Endodermal cell (in vitro differentiated cells): ENCODE measurements around the gene SRP72. TPM values are rescaled to one million over a fixed set of nuclear protein-coding genes. Genes with fewer than 3 reads are reported as not detected.

Experiments
- DNase-seq: peaks from one replicate; pipeline ENCODE4 v3.0.0-alpha.2; 2017
- H3K27ac ChIP-seq: 2 replicates; pipeline ENCODE4 v1.5.1; 2013; ENCODE audit warnings: mild to moderate bottlenecking, low read depth, low read length, moderate library complexity
- H3K27me3 ChIP-seq: 2 replicates; pipeline ENCODE4 v1.6.1; 2013; ENCODE audit warnings: mild to moderate bottlenecking, low read length, moderate library complexity; ENCODE audit not compliant: insufficient read depth, control insufficient read depth, poor library complexity, severe bottlenecking
- H3K36me3 ChIP-seq: 2 replicates; pipeline ENCODE4 v1.7.0; 2013; ENCODE audit warnings: mild to moderate bottlenecking, low read length, moderate library complexity; ENCODE audit not compliant: control insufficient read depth, insufficient read depth
- H3K4me1 ChIP-seq: one replicate; pipeline ENCODE4 v1.7.0; 2013; ENCODE audit warnings: low read length; ENCODE audit not compliant: control insufficient read depth, insufficient read depth
- H3K4me3 ChIP-seq: 2 replicates; pipeline ENCODE4 v1.5.1; 2013; ENCODE audit warnings: mild to moderate bottlenecking, low read length, moderate library complexity
- H3K9ac ChIP-seq: 2 replicates; pipeline ENCODE4 v1.6.1; 2013; ENCODE audit warnings: mild to moderate bottlenecking, low read length, moderate library complexity; ENCODE audit not compliant: poor library complexity, severe bottlenecking; ENCODE audit errors: extremely low read depth
- H3K9me3 ChIP-seq: 2 replicates; pipeline ENCODE4 v1.6.1; 2013; ENCODE audit warnings: mild to moderate bottlenecking, low read length, moderate library complexity; ENCODE audit not compliant: control insufficient read depth
- H3K27ac Mint-ChIP-seq: 2 replicates; pipeline ENCODE4 v1.8.0; 2020; ENCODE audit warnings: mixed read lengths
- H3K27me3 Mint-ChIP-seq: 2 replicates; pipeline ENCODE4 v1.8.0; 2021; ENCODE audit warnings: mild to moderate bottlenecking, mixed read lengths; ENCODE audit not compliant: insufficient read depth
- H3K36me3 Mint-ChIP-seq: 2 replicates; pipeline ENCODE4 v1.8.0; 2020; ENCODE audit warnings: low read depth, mixed read lengths
- H3K4me1 Mint-ChIP-seq: 2 replicates; pipeline ENCODE4 v1.8.0; 2020; ENCODE audit warnings: mixed read lengths
- H3K4me3 Mint-ChIP-seq: 2 replicates; pipeline ENCODE4 v1.8.0; 2020; ENCODE audit warnings: mild to moderate bottlenecking, moderate library complexity, mixed read lengths
- H3K9me3 Mint-ChIP-seq: 2 replicates; pipeline ENCODE4 v1.8.0; 2020; ENCODE audit warnings: mild to moderate bottlenecking, mixed read lengths
- WGBS, 2 experiments: methylation state at CpG; one replicate each; pipeline versions ENCODE4 v1.1.5 to v1.1.7; 2013; ENCODE audit warnings: missing lambda C conversion rate in 2 of 2, mixed read lengths in 1 of 2; ENCODE audit not compliant: insufficient coverage in 1 of 2, insufficient read length in 1 of 2; 5-methylcytosine and 5-hydroxymethylcytosine counted together
- total RNA-seq, 2 donors: library from RNA; stranded (reverse); fragmentation: NEBNext Ultra II Directional in 1 of 2; extraction: Animal tissue kit (Norgen Biotek cat#: 25700) in 1 of 2; gene quantifications; 2 replicates in 1 of 2; 3 replicates in 1 of 2; pipeline ENCODE4 v1.2.1, GENCODE V29; 2021
- TF ChIP-seq, protein P1 (sequence below): fragments of 200-600 bp; sonication (generic); conservative IDR thresholded peaks from 2 replicates; pipeline ENCODE4 v1.5.0; 2021; ENCODE audit warnings: antibody characterized with exemption, mild to moderate bottlenecking

SRP72 gene
- total RNA-seq, 2 donors from 2014 or later, result 123 to 134 TPM

DNA sequence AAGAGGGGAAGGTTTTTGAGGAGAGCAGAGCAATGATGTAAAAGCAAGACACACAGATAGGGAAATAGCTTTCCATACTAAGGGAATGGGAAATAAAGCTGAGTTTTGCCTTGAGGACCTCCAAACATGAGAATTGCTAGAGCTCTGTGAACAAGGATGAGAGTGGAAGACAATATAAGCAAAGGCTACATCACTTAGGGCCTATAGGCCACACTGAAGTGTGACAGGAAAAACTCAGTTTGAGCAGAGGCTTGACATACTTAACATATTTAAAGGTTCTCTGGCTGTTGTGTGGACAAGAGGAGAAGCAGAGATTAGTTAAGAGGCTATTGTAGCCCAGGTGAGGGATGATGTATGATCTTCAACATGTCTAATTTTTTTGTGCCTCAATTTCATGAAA is 5.3 kb upstream of the SRP72 start:
- H3K4me1 ChIP-seq, result peaks cover 5% of the 10 kb centered on the region
- no peak overlapping the region for H3K9ac ChIP-seq
- no peak overlapping the region for H3K4me3 ChIP-seq
- H3K9me3 Mint-ChIP-seq, result no peaks in the 10 kb centered on the region
- no peak overlapping the region for H3K27ac ChIP-seq
- H3K9me3 ChIP-seq, result no peaks in the 10 kb centered on the region
- no peaks in the 10 kb centered on the region for H3K27me3 ChIP-seq
- no peaks in the 10 kb centered on the region for H3K27me3 Mint-ChIP-seq
- peaks cover 61% of the 10 kb centered on the region for H3K36me3 ChIP-seq
- peaks cover 41% of the 10 kb centered on the region for H3K36me3 Mint-ChIP-seq
- TF ChIP-seq, protein P1, sequence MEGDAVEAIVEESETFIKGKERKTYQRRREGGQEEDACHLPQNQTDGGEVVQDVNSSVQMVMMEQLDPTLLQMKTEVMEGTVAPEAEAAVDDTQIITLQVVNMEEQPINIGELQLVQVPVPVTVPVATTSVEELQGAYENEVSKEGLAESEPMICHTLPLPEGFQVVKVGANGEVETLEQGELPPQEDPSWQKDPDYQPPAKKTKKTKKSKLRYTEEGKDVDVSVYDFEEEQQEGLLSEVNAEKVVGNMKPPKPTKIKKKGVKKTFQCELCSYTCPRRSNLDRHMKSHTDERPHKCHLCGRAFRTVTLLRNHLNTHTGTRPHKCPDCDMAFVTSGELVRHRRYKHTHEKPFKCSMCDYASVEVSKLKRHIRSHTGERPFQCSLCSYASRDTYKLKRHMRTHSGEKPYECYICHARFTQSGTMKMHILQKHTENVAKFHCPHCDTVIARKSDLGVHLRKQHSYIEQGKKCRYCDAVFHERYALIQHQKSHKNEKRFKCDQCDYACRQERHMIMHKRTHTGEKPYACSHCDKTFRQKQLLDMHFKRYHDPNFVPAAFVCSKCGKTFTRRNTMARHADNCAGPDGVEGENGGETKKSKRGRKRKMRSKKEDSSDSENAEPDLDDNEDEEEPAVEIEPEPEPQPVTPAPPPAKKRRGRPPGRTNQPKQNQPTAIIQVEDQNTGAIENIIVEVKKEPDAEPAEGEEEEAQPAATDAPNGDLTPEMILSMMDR, result no peak
- no peak for DNase-seq
- H3K4me1 Mint-ChIP-seq, result peaks cover 10% of the 10 kb centered on the region
- H3K27ac Mint-ChIP-seq, result no peak overlapping the region
- H3K4me3 Mint-ChIP-seq, result no peak overlapping the region

GRCh38 chr4:56463711-56464110 is 3.7 kb upstream of the SRP72 start:
- DNase-seq, result no peak
- no peak overlapping the region for H3K27ac ChIP-seq
- H3K9me3 ChIP-seq, result no peaks in the 10 kb centered on the region
- Mint-ChIP-seq H3K36me3 (peaks cover 38% of the 10 kb centered on the region), H3K27me3 (no peaks in the 10 kb centered on the region), H3K9me3 (no peaks in the 10 kb centered on the region), H3K4me1 (peaks cover 16% of the 10 kb centered on the region), H3K4me3 (no peak overlapping the region), H3K27ac (no peak overlapping the region)
- H3K36me3 ChIP-seq, result peaks cover 45% of the 10 kb centered on the region
- H3K9ac ChIP-seq, result no peak overlapping the region
- TF ChIP-seq, protein P1, result no peak
- peaks cover 5% of the 10 kb centered on the region for H3K4me1 ChIP-seq
- WGBS, 2 experiments, result 92% methylated on average over 5 of the region's 5 CpGs
- H3K4me3 ChIP-seq, result no peak overlapping the region
- H3K27me3 ChIP-seq, result no peaks in the 10 kb centered on the region

- H3K9ac ChIP-seq, result no peak overlapping the region
- no peak overlapping the region for H3K27ac Mint-ChIP-seq
- H3K36me3 ChIP-seq, result peaks cover 39% of the 10 kb centered on the region
- no peaks in the 10 kb centered on the region for H3K27me3 ChIP-seq
- no peaks in the 10 kb centered on the region for H3K27me3 Mint-ChIP-seq
- 81 to 90% methylated on average over 2 to 3 of the region's 3 CpGs for WGBS, 2 experiments
- peak overlapping the region; percentile 95 for H3K4me3 ChIP-seq
- peaks cover 24% of the 10 kb centered on the region for H3K4me1 Mint-ChIP-seq
- no peaks in the 10 kb centered on the region for H3K9me3 ChIP-seq
- H3K27ac ChIP-seq, result no peak overlapping the region
- TF ChIP-seq, protein P1, result no peak
- H3K36me3 Mint-ChIP-seq, result peaks cover 34% of the 10 kb centered on the region
- H3K4me3 Mint-ChIP-seq, result no peak overlapping the region
- no peak for DNase-seq
- no peaks in the 10 kb centered on the region for H3K9me3 Mint-ChIP-seq
- peaks cover 5% of the 10 kb centered on the region for H3K4me1 ChIP-seq
Measured at GRCh38 chr4:56464581-56464980, 2.8 kb upstream of the SRP72 start.
